Bronchial epithelial cell (primary cell): ENCODE data around the gene DEK. TPM values are rescaled to one million over a fixed set of nuclear protein-coding genes. Genes with fewer than 3 reads are reported as not detected.
"Not testable (repeated sequence)": the region's sequence is repeated elsewhere in the genome, so short reads cannot be mapped to it uniquely, and the experiment has no call there.

Experiments
- DNase-seq: peaks from one replicate; pipeline ENCODE4 v3.0.0-alpha.2; 2010; ENCODE audit warnings: low read depth
- FAIRE-seq: peaks from 2 replicates; lab custom pipeline; 2011; peaks lifted over from hg19 to GRCh38; lab: Jason Lieb, UNC
- H3K27me3 ChIP-seq: 2 replicates; pipeline ENCODE4 v1.5.1; 2011; ENCODE audit warnings: low read length; ENCODE audit not compliant: control insufficient read depth, insufficient read depth
- H3K36me3 ChIP-seq: 2 replicates; pipeline ENCODE4 v1.5.1; 2011; ENCODE audit warnings: low read length; ENCODE audit not compliant: control insufficient read depth, insufficient read depth
- H3K4me3 ChIP-seq: 2 replicates; pipeline ENCODE4 v1.5.1; 2011; ENCODE audit warnings: mild to moderate bottlenecking, low read depth, low read length, control low read depth
- CTCF ChIP-seq: IDR thresholded peaks from 2 replicates; pipeline ENCODE4 v1.5.1; 2011; ENCODE audit warnings: mild to moderate bottlenecking, moderate library complexity, low read length, control low read depth, inconsistent platforms; ENCODE audit not compliant: insufficient read depth, severe bottlenecking
- total RNA-seq: library from RNA; depleted of rRNA; stranded (reverse); fragments of >200 nt; gene quantifications from 2 replicates; pipeline ENCODE4 v1.2.1, GENCODE V29; 2014

DEK gene
- total RNA-seq, 1 donor from 2014 or later, result 50.3 TPM

DNA sequence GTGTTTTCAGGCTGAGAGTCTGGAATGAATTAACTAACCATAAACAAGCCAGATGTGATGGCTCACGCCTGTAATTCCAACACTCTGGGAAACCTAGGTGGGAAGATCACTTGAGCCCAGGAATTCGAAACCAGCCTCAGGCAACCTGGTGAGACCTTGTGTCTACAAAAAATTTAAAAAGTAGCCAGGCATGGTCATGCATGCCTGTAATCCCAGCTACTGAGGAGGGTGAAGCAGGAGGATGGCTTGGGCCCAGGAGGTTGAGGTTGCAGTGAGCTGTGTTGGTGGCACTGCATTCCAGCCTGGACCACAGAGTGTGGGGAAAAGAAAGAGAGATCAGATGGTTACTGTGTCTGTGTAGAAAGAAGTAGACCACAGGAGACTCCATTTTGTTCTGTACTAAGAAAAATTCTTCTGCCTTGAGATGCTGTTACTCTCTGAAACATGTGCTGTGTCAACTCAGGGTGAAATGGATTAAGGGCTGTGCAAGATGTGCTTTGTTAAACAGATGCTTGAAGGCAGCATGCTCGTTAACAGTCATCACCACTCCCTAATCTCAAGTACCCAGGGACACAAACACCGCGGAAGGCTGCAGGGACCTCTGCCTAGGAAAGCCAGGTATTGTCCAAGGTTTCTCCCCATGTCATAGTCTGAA is 37.8 kb downstream of the DEK start:
- H3K36me3 ChIP-seq, FAIRE-seq: not testable (repeated sequence)

GRCh38 chr6:18221288-18221615 is 43.1 kb downstream of the DEK start:
- no peak for TF ChIP-seq CTCF
- Histone ChIP-seq H3K36me3 (peaks cover 3% of the 10 kb centered on the region), H3K27me3 (no peaks in the 10 kb centered on the region), H3K4me3 (no peak overlapping the region)
- no peak for DNase-seq
- no peak for FAIRE-seq

More for the DNA sequence above, 37.8 kb downstream of the DEK start:
- not testable (repeated sequence) for H3K4me3 ChIP-seq, H3K27me3 ChIP-seq
- peak; percentile 15 for DNase-seq

DNA sequence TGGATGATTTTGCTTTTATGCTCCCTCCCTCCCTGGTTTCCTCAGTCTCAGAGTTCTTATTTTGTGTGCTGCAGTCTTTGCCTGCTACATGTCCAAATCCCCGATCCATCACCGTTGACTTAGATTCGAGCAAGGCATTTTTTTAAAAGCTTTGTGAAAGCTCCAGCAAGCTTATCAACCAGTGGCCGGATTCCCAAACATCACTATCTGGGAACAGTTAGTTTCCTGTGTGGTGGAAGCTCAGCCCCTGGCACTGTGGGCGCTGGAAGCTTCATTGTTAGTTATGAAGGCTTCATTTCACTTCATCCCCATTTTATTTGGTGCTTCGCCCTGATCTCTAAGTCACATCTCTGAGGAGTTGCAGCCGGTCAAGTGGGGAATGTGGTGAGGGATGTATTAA is 44.7 kb downstream of the DEK start:
- DNase-seq (no peak), FAIRE-seq (no peak)
- H3K36me3 ChIP-seq, result peaks cover 4% of the 10 kb centered on the region
- no peak overlapping the region for H3K4me3 ChIP-seq
- no peak for TF ChIP-seq CTCF
- no peaks in the 10 kb centered on the region for H3K27me3 ChIP-seq

DNA sequence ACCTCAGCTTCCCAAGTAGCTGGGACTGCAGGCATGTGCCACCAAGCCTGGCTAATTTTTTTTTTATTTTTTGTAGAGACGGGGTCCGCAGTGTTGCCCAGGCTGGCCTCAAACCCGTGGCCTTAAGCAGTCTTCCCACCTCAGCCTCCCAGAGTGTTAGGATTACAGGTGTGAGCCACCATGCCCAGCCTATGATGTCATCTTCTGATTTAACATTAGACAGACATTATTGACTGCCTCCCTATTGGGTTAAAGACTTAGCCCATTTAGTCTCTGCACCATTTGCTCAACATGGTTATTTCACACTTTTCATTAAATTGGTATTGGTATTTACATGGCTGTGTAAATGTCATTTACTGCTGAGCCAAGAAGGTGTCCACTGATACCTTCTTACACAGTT is 46.1 kb downstream of the DEK start:
- Histone ChIP-seq H3K36me3 (peaks cover 4% of the 10 kb centered on the region), H3K4me3 (no peak overlapping the region), H3K27me3 (no peaks in the 10 kb centered on the region)
- no peak for TF ChIP-seq CTCF
- no peak for FAIRE-seq
- DNase-seq, result no peak

- H3K4me3 ChIP-seq, result no peak overlapping the region
- peak; percentile 63 for DNase-seq
- no peak for TF ChIP-seq CTCF
- H3K27me3 ChIP-seq, result no peaks in the 10 kb centered on the region
- peaks cover 4% of the 10 kb centered on the region for H3K36me3 ChIP-seq
- no peak for FAIRE-seq
Measured at GRCh38 chr6:18216411-18216810, 47.9 kb downstream of the DEK start.

DNA sequence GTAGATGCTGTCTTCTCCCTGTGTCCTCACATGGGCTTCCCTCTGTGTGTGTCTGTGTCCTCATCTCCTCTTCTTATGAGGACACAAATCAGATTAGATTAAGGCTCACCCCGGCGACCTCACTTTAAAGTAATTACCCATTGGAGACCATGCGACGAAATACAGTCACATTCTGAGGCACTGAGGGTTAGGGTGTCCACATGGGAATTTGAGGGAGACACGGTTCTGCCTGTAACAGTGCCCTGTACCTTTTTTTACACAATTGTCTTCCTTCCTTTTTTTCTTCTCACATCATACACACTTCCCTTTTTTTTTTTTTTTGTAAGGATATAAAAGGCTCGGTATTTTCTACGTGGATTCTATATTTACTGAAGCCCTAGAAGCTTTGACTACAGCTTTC is 48.9 kb downstream of the DEK start:
- FAIRE-seq (no peak), DNase-seq (no peak)
- H3K4me3 ChIP-seq, result no peak overlapping the region
- TF ChIP-seq CTCF, result no peak
- no peaks in the 10 kb centered on the region for H3K27me3 ChIP-seq
- H3K36me3 ChIP-seq, result peaks cover 3% of the 10 kb centered on the region
